Left cardiac atrium (tissue), 4 donors: Measurements from ENCODE around the gene DNAH8. TPM values are rescaled to one million over a fixed set of nuclear protein-coding genes. Genes with fewer than 3 reads are reported as not detected.
"Not testable (repeated sequence)": the region's sequence is repeated elsewhere in the genome, so short reads cannot be mapped to it uniquely, and the experiment has no call there.

Experiments used
- ATAC-seq, 2 donors: fragments of 200-7000 bp; cut with Tn5 transposase; one replicate each; pipeline ENCODE4 v1.9.1; 2020; ENCODE audit warnings: mild to moderate bottlenecking in 2 of 2, moderate library complexity in 2 of 2
- DNase-seq: peaks from one replicate; pipeline ENCODE4 v3.0.0-alpha.2; 2020
- intact Hi-C, 2 donors: fragments of 100-400 bp; cut with DNase I; formaldehyde crosslinking; loops; one replicate each; pipeline versions ENCODE4 v1.14.1 to v1.15.1; 2022 to 2023
- total RNA-seq, 2 donors: library from RNA; stranded (reverse); fragmentation: NEBNext Ultra II Directional; extraction: Animal tissue kit (Norgen Biotek cat#: 25700); gene quantifications; one replicate each; pipeline ENCODE4 v1.2.1, GENCODE V29; 2021
- donor health status: DM: no; HTN: yes; CAD: no.
- donor health status: DM: no; HTN: yes; CAD: no; lungs with severe emphysema.
- donor health status: DM: yes; HTN: yes; CAD: no.
- donor health status: Dilated cardiomyopathy.

The DNAH8 gene
- total RNA-seq, 2 donors from 2014 or later = not detected

DNA sequence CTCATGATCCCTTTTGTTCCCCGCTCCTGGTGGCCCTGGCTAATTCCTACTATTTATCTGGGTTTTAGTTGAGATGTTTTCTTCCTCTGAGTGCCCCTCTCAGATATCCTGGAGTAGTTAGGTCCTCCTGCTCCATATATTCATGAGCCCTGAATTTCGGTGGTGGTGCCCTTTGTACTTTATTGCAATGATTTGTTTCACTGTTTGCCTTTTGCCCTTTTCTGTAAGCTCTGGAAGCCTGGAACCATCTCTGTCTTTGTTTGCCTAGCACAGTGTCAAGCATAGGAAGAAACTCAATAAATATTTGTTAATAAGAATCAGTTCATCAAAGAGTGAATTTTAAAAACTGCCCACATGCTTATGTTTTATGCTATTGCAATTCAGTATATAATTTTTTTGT, 144.9 kb downstream of the DNAH8 start:
- DNase-seq (no peak), ATAC-seq (no peak)
- intact Hi-C loops = no loop called here

GRCh38 chr6:38861926-38862401, 146.9 kb downstream of the DNAH8 start:
- intact Hi-C loops = no loop called here
- ATAC-seq (no peak), DNase-seq (no peak)

DNA sequence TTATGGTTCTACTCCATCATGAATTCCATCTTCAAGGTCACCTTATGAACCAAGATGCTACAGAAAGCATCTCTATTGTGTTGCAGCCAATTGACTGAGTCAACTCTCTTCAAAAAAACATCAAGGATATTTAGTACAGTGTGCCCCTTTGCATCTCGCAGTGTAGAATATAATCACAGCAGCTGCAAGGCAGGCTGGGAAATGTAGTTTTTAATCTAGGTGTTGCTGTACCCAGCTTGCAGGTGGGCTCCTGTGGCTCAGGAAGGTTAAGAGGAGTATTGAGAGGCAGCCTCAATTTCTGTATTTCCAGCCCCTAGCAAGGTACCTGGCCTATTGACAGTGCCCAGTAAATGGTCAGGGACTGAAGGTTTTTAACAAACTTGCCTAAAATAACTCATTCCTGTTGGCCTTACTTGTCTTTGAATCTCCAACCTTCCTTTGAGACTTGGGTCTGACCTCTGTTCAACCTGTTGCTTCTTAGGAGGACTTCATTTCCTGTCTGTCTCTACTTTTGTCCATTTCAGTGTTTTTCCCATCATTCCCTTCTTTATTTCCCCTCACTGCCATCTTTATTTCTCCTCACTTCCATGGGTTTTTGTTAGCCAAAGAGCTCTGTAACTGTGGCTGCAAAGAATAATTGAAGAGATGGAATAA, 150.5 kb downstream of the DNAH8 start:
- intact Hi-C loops = no loop called here
- no peak for DNase-seq
- ATAC-seq = no peak

GRCh38 chr6:38867726-38868125, 152.6 kb downstream of the DNAH8 start:
- intact Hi-C loops = no loop called here
- ATAC-seq = no peak
- no peak for DNase-seq

DNA sequence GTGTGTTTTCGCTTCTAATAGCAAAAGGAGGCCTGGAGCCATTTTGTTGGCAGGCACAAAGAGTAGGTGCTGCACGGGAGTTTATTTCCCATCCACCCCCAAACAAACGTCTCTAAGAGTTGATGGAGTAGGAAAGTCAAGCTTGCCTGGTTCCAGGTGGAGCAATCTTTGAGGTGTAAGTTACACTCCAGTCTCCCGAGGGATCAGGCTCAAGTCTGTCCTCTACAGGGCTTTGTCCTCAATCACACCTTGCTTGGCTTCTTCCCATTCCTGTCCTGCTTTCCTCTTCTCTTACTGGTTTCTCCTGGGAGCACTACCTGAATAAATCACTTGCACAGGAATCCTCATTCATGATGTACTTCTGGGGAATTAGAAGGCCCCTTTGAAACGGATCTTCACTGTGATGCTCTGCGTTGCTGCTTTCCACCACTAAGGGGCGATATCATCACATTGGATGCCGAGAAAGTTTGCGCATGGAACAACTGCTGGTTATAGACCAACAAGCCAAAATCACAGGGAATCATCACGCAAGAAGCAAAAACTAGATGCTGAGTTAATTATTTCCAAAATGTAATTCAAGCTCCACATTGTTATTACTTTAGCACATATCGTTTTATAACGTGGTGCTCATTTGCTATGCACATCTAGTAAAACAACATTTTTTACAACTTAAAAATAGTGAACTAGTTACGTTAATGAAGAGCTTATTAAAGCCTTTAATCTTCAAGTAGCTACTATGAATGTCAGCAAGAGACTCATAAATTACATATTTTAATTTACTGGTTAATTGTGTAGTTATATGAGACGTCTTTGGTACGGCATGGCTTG, 156.8 kb downstream of the DNAH8 start:
- peak; percentile 32 for DNase-seq
- peak in 1 of 2 donors; percentile 52 for ATAC-seq
- intact Hi-C loops = loop anchor here (5.0 to 10.0 kb wide), 3 partner anchors 295 to 440 kb away; partner anchors contain the start of gene KCNK17 (in 1 of the 2)

- intact Hi-C loops = loop anchor here (5.0 to 10.0 kb wide), 3 partner anchors 294 to 439 kb away; partner anchors contain the start of gene KCNK17 (in 1 of the 2)
- DNase-seq = no peak
- ATAC-seq = no peak
Observed at GRCh38 chr6:38873001-38873400, 157.9 kb downstream of the DNAH8 start.

GRCh38 chr6:38873816-38874215, 158.7 kb downstream of the DNAH8 start:
- intact Hi-C loops = loop anchor here (5.0 to 10.0 kb wide), 3 partner anchors 293 to 438 kb away; partner anchors contain the start of gene KCNK17 (in 1 of the 2)
- DNase-seq, ATAC-seq: not testable (repeated sequence)

DNA sequence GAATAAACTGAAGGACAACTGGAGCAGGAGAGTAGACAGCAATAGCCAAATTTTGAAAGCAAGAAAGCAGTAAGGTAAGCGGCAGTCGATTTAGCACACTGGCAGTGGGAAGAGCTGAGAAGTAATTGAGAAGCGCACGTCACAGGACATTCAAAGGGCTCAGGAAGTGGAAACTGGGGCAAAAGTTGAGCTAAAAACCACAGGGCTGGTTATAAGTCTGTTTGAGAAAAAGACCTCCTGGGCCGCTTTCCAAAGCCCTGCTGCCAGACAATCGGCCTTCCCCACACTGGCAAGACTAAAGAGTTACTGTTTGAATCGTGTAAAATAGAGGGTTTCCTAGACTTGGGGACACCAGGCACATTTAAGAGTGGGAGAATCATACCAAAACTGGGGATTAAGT, 161.4 kb downstream of the DNAH8 start:
- ATAC-seq = no peak

DNA sequence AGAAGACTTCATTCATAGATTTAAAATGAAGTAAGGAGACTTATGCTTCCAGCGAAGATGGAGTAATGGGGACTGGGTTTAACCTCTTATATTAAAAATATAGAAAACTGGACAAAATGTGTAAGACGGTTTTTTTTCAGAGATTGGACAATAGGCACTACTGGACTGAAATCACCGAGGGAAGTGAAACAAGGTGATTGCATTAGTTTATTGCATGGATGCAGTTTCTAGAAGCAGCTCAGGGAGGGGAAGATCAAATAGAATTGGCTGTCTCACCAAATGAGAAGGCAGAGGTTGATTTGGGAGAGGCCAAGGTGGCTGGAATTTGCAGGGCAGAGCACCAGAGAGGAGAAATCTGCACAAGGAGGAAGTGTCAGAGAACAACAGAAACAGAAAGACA, 162.6 kb downstream of the DNAH8 start:
- no peak for DNase-seq
- no peak for ATAC-seq
- intact Hi-C loops = loop anchor here in 1 of 2 donors (10.0 kb wide), 1 partner anchor 427 kb away; no protein-coding TSS in a partner anchor

More for the DNA sequence above, 161.4 kb downstream of the DNAH8 start:
- DNase-seq = no peak
- intact Hi-C loops = loop anchor here in 1 of 2 donors (10.0 kb wide), 1 partner anchor 428 kb away; no protein-coding TSS in a partner anchor

GRCh38 chr6:38882157-38882556, 167.0 kb downstream of the DNAH8 start:
- DNase-seq (no peak), ATAC-seq (no peak)
- intact Hi-C loops = no loop called here

DNA sequence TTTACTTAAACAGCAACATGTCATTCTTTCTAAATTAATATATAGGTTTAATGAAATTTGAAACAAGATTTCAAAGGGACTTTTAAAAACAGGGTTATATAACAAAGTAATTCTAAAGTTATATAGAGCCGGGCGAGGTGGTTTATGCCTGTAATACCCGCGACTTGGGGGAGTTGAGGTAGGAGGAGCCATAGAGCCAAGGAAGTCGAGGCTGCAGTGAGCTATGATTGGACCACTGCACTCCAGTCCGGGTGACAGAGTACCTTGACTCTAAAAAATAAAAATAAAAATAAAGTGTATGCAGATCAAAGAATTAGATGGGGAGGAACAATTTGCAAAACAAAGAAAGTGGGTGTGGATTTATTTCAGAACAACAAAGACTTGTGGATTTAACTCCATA, 182.4 kb downstream of the DNAH8 start:
- DNase-seq (no peak), ATAC-seq (no peak)
- intact Hi-C loops = no loop called here

DNA sequence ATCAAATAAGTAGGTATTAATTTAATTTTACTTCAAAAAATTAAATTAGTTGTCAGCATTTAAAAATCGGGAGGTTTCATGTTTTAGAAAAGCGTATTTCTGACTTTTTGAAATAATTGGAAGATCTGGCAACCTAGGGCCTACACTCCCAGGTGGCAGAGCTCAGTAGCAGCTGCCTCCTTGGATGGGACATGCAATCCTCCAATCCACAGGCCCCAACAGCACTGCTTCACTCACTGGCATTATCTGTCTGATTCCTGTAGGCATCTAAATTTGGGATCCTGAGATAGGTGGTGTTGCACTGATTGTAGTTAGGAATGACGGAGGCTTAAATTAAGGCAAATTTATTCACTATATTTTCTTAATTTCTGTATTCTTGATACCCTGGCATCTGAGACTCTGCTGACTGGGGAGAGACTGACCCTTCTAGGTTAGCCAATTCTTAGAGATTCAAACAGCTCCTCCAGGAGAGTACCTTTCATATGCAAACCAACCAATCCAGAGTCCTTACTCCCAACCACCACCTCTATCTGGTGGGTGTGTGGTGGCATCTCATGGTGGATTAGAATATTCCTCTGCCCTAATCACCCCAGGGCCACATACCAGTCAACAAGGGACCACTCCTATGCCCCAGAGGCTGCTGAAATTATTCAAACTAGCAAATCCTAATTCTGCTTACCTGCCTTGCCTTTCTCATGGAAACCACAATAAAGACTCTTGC, 186.9 kb downstream of the DNAH8 start:
- no peak for DNase-seq
- intact Hi-C loops = no loop called here
- ATAC-seq = no peak

GRCh38 chr6:38906582-38906981, 191.5 kb downstream of the DNAH8 start:
- ATAC-seq = no peak
- intact Hi-C loops = no loop called here
- DNase-seq = no peak

DNA sequence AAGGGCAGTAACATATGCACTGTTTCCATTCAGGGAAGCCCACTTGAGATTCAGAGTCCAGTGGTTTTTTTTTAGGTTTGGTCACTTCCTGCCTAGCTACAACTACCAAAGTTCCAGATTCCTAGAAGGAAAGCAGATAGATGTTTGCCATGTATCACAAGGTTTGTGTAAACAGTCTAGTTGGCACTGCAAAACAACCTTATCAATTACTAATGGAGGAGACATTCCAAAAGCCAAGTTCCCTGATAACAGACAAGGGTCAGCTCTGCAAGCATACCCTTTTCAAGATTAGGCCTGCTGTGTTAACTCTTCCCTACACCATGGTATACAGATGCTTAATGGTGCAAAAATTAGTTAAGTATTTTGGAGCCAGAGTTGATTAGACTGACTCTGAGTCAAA, 192.2 kb downstream of the DNAH8 start:
- DNase-seq = no peak
- no peak for ATAC-seq
- intact Hi-C loops = no loop called here

DNA sequence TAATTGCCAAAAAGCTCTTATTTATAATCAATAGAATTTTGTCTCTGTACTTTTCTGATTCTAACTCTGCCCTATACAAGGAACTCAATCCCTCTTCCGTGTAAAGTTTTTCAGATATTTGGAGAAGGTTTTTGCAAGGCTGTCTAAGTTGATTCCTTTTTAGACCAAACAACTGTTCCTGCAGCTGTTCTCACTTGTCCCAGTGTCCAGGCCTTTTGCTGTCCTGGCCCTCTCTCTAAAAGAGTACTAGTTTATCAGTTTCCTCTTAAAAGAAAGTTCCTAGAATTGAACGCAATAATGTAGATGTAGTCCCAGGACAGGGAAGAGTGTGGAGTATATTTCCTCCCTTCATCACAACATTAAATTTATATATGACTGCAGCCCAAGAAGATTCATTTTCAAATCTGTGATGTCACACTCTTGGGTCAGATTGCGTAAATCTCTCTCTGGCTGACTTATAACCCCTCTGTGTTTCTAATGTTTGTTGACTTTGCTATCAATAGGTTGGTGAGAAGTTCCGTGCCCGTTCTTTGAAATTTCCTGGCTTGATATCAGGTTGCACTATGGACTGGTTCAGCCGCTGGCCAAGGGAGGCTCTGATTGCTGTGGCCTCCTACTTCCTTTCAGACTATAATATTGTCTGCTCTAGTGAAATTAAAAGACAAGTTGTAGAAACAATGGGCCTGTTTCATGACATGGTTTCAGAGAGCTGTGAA, 194.1 kb downstream of the DNAH8 start:
- DNase-seq (no peak), ATAC-seq (no peak)
- intact Hi-C loops = no loop called here

DNA sequence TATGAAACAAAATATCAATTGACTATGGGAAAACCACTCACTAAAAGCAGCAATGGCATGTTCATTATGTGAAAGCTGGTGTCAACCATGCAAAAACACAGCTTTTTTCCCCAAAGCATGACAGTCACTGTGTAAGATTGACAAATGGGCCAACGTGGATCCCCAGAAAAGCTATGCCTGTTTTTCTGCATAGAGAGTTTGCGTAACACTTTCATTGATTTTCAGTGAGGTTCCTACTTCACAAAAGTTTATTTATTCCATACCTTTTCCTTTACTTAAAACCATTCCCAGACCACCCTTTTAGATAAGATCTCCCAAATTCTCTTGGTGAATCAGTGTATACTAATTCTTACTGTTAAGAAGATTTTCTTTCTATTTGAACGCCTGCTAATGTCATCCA, 195.1 kb downstream of the DNAH8 start:
- no peak for ATAC-seq
- intact Hi-C loops = no loop called here
- DNase-seq = no peak

GRCh38 chr6:38912378-38912777, 197.3 kb downstream of the DNAH8 start:
- DNase-seq = no peak
- intact Hi-C loops = no loop called here
- ATAC-seq = no peak

DNA sequence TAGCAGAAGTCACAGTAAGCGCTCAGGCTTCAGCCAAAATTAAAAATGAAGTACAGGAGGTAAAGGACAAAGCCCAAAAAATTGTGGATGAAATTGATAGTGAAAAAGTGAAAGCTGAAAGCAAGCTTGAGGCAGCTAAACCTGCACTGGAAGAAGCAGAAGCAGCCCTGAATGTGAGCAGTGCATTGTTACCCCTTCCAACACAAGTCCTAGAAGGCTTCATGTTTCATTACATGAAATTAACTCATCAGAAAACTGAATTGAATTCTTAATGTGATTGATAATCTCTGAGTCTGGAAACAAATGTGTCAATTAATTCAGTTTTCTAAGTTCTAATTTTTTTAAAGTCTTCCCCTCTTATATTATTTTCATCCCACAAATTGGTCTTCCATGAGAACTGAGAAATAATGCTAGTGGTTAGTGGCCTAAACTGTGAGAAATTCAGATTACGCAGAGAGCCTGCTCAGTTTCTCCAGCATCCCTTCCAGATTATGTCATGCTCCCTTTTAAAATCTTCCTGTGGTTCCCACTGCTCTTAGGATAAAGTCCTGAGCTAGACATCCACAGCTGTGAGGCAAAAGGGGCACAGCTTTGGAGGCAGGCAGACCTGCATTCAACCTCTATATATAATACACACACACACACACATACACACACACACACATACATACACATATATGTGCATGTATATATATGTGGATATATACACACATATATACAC, 200.3 kb downstream of the DNAH8 start:
- intact Hi-C loops = no loop called here
- DNase-seq (no peak), ATAC-seq (no peak)
